Measurements from ENCODE around the gene STK32B. TPM values are rescaled to one million over a fixed set of nuclear protein-coding genes. Genes with fewer than 3 reads are reported as not detected.

Gene STK32B
- total RNA-seq, 4 donors from 2014 or later = 0.46 to 0.68 (median 0.49) TPM; not detected in 1

- in situ Hi-C loops (cut with MboI; ENCODE audit: low sequenced_read_pairs in 4 of 4) = no loop called here
- no peak overlapping the region for H3K4me3 ChIP-seq
- DNase-seq (no peak), ATAC-seq (no peak)
- H3K4me1 ChIP-seq = no peaks in the 10 kb centered on the region
- no peaks in the 10 kb centered on the region for H3K36me3 ChIP-seq
- TF ChIP-seq POLR2A (IDR thresholded peaks at IDR 0.05) (no peak), CTCF (IDR thresholded peaks at IDR 0.05 in 4 of 5, conservative IDR thresholded peaks at IDR 0.05 in 1 of 5) (no peak)
- H3K27ac ChIP-seq = no peak overlapping the region
- no peaks in the 10 kb centered on the region for H3K27me3 ChIP-seq
- no peaks in the 10 kb centered on the region for H3K9me3 ChIP-seq
- intact Hi-C loops (cut with DNase I; ENCODE audit: low total_unique reads) = no loop called here
Measured at GRCh38 chr4:5185551-5185950, 134.3 kb downstream of the STK32B start.

- DNase-seq (no peak), ATAC-seq (no peak)
- no peaks in the 10 kb centered on the region for H3K4me1 ChIP-seq
- TF ChIP-seq CTCF (IDR thresholded peaks at IDR 0.05 in 4 of 5, conservative IDR thresholded peaks at IDR 0.05 in 1 of 5) = no peak
- TF ChIP-seq POLR2A (IDR thresholded peaks at IDR 0.05) = no peak
- intact Hi-C loops (cut with DNase I; ENCODE audit: low total_unique reads) = no loop called here
- no peak overlapping the region for H3K27ac ChIP-seq
- H3K27me3 ChIP-seq = no peaks in the 10 kb centered on the region
- H3K4me3 ChIP-seq = no peak overlapping the region
- no peaks in the 10 kb centered on the region for H3K36me3 ChIP-seq
- in situ Hi-C loops (cut with MboI; ENCODE audit: low sequenced_read_pairs in 4 of 4) = no loop called here
- no peaks in the 10 kb centered on the region for H3K9me3 ChIP-seq
Measured at GRCh38 chr4:5186271-5187064, 135.2 kb downstream of the STK32B start.

GRCh38 chr4:5188130-5188529 lies 136.8 kb downstream of the STK32B start:
- no peak for TF ChIP-seq CTCF (IDR thresholded peaks at IDR 0.05 in 4 of 5, conservative IDR thresholded peaks at IDR 0.05 in 1 of 5)
- no peak for TF ChIP-seq POLR2A (IDR thresholded peaks at IDR 0.05)
- Histone ChIP-seq H3K36me3 (no peaks in the 10 kb centered on the region), H3K4me1 (no peaks in the 10 kb centered on the region), H3K4me3 (no peak overlapping the region), H3K9me3 (no peaks in the 10 kb centered on the region), H3K27me3 (no peaks in the 10 kb centered on the region), H3K27ac (no peak overlapping the region)
- ATAC-seq (no peak), DNase-seq (no peak)
- intact Hi-C loops (cut with DNase I; ENCODE audit: low total_unique reads) (no loop called here), in situ Hi-C loops (cut with MboI; ENCODE audit: low sequenced_read_pairs in 4 of 4) (no loop called here)

- intact Hi-C loops (cut with DNase I; ENCODE audit: low total_unique reads) (no loop called here), in situ Hi-C loops (cut with MboI; ENCODE audit: low sequenced_read_pairs in 4 of 4) (no loop called here)
- ATAC-seq (no peak), DNase-seq (no peak)
- no peak overlapping the region for H3K4me3 ChIP-seq
- no peaks in the 10 kb centered on the region for H3K9me3 ChIP-seq
- no peak overlapping the region for H3K27ac ChIP-seq
- H3K27me3 ChIP-seq = no peaks in the 10 kb centered on the region
- no peak for TF ChIP-seq CTCF (IDR thresholded peaks at IDR 0.05 in 4 of 5, conservative IDR thresholded peaks at IDR 0.05 in 1 of 5)
- TF ChIP-seq POLR2A (IDR thresholded peaks at IDR 0.05) = no peak
- H3K4me1 ChIP-seq = no peaks in the 10 kb centered on the region
- H3K36me3 ChIP-seq = no peaks in the 10 kb centered on the region
Measured at GRCh38 chr4:5191831-5192230, 140.6 kb downstream of the STK32B start.

- in situ Hi-C loops (cut with MboI; ENCODE audit: low sequenced_read_pairs in 4 of 4) = no loop called here
- intact Hi-C loops (cut with DNase I; ENCODE audit: low total_unique reads) = no loop called here
- Histone ChIP-seq H3K36me3 (no peaks in the 10 kb centered on the region), H3K9me3 (no peaks in the 10 kb centered on the region), H3K27ac (no peak overlapping the region), H3K4me1 (no peaks in the 10 kb centered on the region), H3K27me3 (no peaks in the 10 kb centered on the region), H3K4me3 (no peak overlapping the region)
- no peak for DNase-seq
- TF ChIP-seq POLR2A (IDR thresholded peaks at IDR 0.05) = no peak
- TF ChIP-seq CTCF (IDR thresholded peaks at IDR 0.05 in 4 of 5, conservative IDR thresholded peaks at IDR 0.05 in 1 of 5) = no peak
- no peak for ATAC-seq
Measured at GRCh38 chr4:5192271-5192670, 141.0 kb downstream of the STK32B start.

Measured in gastrocnemius medialis (tissue), 4 donors.